HG02943 (cell line): ENCODE data around the gene FXYD7.

Experiments
- ATAC-seq: cut with Tn5 transposase; IDR thresholded peaks from one replicate; pipeline ENCODE4 v1.9.1; 2021; ENCODE audit warnings: mild to moderate bottlenecking, low read depth, moderate library complexity; ENCODE audit not compliant: unreplicated experiment

Gene FXYD7

DNA sequence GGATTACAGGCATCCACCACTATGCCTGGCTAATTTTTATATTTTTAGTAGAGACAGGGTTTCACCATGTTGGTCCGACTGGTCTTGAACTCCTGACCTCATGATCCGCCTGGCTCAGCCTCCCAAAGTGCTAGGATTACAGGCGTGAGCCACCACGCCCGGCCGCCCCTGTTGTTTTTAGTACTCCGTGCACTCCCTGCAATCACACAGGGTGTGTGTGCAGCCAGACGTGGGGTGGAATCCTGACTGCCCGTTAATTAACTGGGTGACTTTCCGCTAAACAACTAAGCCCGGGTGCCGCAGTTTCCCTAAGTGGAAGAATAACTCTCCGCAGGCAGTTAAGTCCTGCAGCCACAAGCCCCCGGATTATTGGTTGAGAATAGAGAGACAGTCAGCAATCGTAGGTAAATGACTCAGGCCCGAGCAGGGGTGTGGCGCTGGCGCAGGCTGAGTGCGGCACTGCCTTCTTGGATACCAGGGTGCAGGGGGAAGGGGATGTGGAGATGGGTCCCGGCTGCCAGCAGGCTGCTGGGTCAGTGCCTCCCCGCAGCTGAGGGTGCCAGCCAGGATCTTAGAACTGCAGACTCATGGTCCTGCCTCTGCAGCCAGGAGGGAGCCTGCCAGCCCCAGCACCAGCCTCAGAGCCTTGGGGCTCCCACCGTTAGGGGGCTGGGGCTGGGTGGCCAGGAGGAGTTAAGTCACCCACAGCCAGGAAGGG lies 33.5 kb upstream of the FXYD7 start:
- no peak for ATAC-seq

DNA sequence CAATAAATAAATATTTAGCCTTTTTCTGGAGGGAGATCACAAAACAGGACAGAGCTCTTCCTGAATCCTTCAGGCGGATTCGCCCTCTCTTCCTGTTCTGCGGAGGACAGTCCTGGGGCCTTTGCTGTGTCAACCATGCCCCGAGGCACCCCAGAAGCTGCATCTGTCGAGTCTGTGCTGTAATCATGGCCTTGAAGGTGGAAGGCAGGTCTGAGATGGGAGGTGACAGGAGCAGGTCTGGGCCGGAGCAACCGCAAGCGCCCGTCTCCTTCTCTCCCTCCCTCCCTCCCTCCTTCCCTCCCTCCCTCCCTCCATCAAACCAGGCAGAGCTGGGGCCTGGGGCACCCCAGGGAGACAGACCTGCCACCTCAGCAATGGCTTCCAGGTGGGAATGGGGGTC lies 32.1 kb upstream of the FXYD7 start:
- no peak for ATAC-seq

DNA sequence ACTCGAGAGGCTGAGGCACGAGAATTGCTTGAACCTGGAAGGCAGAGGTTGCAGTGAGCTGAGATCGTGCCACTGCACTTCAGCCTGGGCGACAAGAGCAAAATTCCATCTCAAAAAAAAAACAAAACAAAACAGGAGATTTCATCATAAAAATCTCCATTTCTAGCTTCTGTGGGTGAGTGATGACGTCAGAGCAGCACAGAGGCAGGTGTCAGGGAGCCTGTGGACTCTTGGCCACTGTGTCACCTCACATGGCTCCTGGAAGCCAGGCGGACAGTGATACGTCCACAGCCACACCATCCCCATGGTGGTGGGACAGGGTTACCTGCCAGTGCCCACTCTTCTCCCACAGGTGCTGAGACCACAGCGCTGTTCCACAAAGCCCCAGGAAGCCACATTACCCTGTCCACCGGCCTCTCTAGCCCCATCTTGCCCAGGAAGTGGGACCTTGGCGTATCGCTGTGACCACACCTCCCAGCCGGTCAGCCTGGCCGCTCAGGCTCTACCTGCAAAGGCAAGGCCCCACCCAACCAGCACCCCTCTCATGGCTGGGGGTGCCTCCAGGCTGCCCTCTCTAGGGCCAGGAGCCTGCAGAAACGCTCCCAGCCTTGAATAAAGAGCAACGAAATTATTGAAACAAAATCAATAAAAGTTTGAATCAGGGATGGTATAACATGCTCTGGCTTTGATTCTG lies 29.9 kb upstream of the FXYD7 start:
- no peak for ATAC-seq

DNA sequence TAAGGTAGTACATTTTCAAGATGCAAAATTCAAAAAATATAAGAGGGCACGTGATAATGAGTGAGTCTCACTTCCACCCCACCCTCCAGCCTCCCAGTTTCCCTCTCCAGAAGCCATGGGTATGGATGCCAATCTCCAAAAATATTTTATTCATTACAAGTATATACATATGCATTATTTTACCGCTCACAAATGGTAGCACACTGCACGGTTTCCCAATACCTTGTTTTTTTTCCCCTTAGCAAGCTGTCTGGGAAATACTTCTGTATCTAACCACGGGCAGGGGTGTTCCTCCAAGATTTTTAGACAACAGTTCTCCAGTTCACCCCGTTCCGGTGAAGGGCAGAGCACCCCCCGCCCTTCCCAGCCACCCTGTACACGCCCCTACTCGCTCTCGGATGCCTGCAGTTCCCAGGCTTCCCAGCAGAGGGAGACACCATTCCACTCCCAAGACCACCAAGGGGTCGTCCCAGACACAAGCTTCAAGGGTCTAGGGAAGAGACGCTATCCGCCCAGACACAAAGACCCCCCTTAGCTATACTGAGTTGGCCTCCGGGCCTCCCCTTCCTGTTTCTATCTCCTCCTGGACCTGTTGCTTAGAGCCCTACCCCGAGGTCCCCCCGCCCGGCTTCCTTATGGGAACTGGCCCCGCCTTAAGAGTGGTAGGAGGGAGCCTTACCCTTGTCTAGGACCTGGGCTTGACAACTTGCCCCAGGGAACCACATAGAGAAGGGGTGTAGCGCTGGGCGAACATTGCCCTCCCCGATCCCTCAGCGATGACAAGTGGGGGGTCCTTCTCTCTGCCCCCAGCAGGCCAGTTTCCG lies 28.5 kb upstream of the FXYD7 start:
- no peak for ATAC-seq

DNA sequence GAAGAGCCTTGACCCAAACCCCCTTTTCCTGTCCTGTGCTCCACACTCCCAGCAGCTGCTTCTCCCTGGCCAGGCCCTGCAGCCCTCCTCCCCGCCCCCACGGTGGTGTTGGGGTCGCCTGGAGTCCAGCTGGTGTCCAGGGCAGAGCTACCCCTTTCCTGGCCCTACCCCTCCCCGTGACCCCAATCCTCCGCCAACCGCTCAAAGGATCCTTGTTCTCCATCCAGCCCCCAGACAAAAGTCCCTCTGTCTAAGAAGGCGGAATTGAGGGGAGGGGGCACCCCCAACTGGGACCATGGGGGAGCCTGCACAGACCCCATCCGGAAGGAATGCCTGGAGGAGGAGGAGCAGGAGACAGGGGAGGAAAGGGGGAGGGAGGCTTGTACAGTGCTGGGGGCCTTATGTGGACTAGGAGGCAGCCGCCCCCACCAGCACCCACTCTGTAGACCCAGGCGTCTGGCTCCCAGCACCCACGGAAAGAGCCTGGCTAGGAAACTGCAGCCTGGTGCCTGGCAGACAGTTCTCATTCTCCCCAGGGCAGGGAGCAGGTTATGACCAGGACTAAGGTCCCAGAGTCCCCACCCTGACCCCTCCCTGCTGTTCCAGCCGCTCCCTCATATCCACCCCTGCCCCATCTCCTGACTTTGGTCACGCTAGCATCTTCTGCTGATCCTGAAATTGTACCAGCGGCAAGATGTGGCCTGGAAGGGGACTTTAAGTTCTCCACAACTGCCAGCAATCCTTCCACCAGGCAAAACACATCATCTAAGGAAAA lies 27.7 kb upstream of the FXYD7 start, which contains the start of gene FXYD3:
TSS of gene FXYD3 (plus strand) at position 647 of the 775 bp plus-strand sequence. CDS start 3,554 bp downstream, outside the sequence.
- ATAC-seq = no peak

DNA sequence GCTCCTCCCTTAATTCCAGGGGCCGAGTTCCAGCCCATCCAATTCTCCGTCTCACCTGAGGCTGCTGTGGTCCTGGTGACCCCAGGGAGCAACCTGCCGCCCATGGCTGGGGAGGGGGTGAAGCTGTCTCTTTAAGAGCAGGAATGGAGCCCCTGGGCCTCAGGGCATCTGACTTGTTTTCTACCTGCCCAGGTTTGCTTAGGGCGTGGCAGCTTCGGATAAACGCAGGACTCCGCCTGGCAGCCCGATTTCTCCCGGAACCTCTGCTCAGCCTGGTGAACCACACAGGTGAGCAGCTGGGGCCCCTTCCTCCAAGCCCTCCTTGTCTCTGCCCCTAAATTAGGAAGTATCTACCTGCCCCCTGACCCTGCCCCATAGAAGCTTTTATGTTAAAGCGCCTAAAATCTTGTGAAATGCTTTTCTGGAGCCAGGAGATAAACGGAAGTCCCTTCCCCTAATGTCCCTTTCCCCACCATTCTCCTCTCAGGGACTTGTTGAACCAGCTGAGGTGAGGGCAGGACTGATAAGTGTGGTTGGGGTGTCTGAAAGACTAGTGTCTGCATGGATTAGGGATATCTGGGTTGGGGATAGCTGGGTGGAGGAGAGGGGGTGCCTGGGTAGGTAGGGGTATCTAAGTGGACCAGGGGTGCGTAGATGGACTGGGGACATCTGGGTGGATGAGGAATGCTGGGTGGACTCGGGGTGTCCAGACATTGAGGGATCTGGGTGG lies 26.8 kb upstream of the FXYD7 start:
- ATAC-seq = no peak

DNA sequence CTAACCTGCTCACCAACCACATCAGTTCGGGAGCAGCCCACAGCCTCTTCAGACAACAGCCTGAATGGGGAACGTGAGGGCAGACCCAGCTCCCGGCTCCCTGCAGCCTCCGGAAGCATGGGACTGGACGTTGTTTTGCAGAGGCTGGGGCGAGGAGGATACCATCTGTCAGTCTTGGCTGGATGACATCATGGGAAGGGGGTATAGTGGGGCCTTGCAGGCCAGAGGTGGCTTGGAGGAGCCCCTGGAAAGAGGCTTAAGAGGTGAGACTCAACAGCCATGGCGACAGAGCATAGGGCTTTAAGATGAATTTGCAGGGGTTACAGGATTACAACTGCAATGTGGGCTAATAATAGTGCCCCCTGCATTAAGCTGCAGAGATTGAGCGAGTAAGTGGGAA lies 25.9 kb upstream of the FXYD7 start:
- ATAC-seq = no peak

DNA sequence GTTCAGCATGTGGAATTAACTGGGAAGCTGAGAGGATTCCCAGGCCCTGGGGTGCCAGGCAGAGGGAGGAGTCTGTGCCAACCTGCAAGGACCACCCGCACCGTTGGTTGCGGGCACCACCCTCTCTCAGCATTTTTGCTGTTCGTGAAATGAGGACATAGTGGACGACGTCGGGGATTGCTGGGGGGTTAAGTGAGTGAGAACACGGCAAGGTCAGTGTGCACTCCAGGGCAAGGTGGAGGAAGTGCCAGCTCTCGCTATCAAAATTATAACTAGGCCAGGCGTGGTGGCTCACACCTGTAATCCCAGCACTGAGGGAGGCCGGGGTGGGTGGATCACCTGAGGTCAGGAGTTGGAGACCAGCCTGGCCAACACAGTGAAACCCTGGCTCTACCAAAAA lies 25.3 kb upstream of the FXYD7 start:
- ATAC-seq = no peak

DNA sequence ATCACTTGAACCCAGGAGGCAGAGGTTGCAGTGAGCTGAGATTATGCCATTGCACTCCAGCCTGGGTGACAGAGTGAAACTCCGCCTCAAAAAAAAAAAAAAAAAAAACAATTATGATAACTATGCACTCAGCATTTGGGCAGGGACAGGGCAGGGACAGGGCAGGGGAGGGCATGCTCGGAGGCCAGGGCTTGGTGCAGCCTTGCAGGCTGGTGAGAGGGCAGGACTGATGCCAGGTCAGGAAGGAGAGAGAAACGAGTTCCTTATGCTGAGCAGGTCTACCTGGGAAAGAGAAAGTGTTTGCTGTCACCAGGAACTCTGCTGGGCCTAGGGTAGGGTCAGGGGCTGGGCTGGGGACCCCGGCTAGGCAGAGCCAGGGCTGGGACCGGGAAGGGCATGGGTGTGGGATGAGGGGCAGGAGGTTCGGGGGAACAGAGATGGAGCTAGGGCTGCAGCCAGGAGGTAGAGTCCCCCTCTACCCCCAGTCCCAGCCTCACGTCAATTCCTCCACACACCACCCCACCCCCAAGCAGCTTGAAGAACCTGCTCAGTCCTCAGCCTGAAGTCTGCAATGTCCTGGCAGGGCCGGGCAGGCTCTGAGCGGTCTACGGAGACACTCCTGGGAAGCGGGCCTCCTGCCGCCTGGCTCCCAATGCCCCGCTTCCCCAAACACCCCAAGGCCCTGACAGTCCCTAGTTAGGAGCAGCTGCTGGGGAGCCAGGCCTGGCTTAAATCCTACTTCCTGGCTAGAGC lies 24.6 kb upstream of the FXYD7 start:
- ATAC-seq = no peak

DNA sequence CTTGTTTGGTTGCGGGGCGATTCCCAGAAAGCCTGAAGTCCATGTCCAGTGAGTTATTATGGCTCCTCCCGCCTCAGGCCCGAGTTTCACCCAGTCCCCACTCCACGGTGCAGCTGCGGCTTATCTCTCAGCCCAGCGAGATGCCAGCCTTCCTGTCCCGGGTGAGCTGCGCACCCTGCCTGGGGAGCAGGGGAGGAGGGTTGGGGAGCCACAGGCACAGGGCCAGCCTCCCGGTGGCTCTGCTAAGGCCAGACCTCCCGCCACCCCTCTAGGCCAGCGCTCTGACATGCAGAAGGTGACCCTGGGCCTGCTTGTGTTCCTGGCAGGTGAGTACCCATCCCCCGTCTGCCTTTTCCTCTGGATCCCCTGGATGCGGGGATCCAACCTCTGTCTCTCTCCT lies 24.0 kb upstream of the FXYD7 start:
- ATAC-seq = no peak

DNA sequence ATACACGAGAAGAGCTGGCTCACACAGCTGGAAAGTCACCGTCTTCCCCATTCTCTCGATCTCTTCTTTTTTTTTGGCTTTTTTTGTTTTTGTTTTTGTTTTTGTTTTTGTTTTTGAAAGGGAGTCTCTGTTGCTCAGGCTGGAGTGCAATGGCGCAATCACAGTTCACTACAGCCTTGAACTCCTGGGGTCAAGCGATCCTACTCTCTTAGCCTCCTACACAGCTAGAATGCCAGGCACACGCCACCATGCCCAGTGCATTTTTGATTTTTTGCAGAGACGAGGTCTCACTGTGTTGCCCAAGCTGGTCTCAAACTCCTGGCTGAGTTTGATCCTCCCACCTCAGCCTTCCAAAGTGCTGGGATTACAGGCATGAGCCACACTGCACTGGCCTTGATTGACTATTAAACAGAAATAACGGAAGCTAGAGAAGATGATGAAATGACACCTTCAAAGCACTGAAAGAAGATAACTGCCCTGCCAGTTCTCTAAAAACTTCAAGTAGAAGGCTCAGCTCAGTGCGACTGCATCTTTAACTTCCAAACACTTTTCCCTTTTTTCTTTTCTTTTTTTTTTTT lies 23.4 kb upstream of the FXYD7 start:
- ATAC-seq = no peak

DNA sequence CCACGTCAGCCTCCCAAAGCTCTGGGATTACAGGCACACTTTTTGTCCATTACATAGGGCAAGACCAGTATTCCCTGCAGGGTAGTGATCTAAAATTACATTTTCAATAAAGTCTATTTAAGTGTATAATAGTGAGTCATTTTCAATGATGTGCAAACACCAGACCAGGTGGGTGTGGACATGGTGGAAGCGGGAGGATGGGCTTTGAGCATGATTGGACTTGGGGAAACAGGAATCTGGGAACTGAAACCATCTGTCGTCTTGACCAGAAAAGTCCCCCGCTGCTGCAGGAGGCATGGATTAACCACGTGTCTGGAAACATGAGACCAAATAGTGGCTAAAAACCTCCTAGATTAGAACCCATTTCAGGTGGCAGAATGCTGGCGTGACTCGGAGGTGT lies 22.6 kb upstream of the FXYD7 start:
- ATAC-seq = no peak

DNA sequence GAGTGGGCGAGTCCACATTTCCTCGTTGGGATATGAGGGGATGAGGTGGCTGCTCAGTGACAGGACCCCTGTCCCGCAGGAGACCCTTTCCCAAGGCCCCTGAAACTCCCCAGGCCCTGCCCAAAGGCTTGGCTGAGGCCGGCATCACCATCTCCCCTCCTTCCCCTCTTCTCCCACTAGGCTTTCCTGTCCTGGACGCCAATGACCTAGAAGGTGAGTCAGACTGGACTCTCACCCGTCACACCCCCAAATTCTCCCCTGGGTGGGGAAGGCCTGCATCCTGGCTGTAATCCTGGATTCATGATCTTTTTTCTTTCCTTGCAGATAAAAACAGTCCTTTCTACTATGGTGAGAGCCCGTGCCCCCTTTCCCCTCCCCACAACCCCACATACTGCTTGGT lies 22.2 kb upstream of the FXYD7 start:
- no peak for ATAC-seq

DNA sequence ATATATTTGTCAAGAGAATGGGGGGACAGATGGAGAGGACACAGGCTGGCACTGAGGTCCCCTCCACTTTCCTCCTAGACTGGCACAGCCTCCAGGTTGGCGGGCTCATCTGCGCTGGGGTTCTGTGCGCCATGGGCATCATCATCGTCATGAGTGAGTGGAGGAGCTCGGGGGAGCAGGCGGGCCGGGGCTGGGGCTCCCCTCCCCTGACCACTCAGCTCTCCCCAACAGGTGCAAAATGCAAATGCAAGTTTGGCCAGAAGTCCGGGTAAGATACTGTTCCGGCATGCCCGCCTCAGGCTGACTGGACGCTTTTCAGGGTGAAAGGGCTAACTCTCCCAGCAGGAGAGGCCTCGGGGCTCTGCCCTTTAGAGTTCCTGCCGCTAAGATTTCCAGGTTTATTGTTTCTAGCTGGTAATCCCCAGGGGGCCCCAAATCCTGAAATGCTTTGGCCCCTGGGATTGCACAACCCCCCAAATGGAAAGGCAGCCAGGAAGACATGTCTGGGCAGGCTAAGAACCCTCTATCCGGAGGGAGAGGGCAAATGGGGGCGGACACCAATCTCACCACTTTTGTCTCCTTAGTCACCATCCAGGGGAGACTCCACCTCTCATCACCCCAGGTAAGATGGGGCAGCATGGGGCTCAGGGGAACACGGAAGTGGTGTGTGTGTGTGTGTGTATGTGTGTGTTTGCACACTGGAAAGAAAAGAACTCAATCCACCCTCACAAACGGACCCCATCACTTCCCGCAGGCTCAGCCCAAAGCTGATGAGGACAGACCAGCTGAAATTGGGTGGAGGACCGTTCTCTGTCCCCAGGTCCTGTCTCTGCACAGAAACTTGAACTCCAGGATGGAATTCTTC lies 20.1 kb upstream of the FXYD7 start:
- no peak for ATAC-seq

DNA sequence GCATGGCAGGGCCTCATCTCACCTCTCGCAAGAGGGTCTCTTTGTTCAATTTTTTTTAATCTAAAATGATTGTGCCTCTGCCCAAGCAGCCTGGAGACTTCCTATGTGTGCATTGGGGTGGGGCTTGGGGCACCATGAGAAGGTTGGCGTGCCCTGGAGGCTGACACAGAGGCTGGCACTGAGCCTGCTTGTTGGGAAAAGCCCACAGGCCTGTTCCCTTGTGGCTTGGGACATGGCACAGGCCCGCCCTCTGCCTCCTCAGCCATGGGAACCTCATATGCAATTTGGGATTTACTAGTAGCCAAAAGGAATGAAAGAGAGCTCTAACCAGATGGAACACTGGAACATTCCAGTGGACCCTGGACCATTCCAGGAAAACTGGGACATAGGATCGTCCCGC lies 19.5 kb upstream of the FXYD7 start:
- no peak for ATAC-seq

DNA sequence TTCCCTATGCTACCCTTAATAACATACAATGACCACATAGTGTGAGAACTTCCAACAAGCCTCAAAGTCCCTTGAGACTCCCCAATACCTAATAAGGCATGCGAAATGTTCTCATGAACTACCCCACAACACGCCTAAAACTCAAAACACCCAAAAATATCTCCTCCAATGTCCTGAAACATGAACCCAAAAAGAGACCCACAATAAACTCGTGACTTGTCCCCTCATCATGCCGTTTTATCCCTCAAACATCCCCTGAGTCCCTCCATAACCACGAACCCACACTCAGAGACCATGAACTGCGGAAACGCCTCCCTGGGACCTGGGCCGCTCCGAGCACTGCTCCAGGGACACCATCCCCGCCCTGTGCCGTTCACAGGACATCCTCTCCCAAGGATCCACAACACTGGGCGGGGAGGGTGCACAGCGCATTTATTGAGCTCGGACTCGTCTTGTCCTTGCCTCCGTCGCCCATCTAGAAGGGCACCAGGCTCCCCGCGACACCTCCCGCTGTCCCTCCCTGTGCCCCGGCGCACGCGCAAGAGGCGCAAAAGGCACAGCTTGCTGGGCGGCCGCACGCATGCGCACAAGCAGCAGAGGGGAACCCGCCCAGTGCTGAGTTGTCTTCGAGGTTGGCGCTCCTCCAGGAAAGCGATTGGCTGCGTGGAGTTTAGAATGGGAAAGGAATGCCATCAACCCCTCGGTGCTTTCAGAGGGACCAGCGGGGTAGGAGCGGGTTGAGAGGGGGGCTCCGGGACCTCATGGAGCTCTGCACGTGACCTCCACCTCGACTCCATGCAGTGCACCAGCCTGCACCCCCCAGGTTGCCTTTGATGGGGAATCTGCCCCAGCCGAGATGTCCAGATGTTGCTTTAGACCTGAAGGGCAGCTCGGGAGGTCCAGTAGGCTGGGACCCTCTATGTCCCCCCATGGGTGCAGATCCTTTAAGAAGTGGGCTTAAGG lies 18.7 kb upstream of the FXYD7 start:
- peak; percentile 67 for ATAC-seq

DNA sequence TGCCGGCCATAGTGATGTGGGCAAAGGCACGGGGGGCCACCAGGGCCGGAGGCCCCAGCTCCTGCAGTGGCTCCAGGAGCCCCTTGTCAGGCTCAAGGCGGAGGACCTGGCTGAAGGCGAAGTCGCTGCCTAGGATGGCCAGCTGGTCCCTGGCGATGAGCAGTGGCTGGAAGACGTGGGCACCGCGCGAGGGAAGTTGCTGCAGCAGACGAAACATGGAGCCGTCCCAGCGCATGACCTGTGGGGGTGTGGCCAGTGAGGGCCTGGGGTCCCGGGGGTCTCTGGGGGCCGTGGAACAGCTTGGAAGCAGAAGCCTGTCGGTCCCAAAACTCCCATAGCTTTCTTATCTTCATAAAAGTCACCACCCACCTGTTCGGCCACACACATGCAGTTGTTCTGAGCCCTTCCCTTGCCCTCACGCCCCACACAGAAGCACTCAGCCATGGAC lies 17.8 kb upstream of the FXYD7 start:
- no peak for ATAC-seq
